ENCODE measurements around the gene CA12.
"Not testable (repeated sequence)": the region's sequence is repeated elsewhere in the genome, so short reads cannot be mapped to it uniquely, and the experiment has no call there.

Gene CA12

GRCh38 chr15:63354821-63355650, 26.6 kb downstream of the CA12 start:
- no peak for DNase-seq

- no peak for DNase-seq
Measured at GRCh38 chr15:63353887-63354286, 27.8 kb downstream of the CA12 start.

- no peak for DNase-seq
Measured at GRCh38 chr15:63353261-63353660, 28.4 kb downstream of the CA12 start.

DNA sequence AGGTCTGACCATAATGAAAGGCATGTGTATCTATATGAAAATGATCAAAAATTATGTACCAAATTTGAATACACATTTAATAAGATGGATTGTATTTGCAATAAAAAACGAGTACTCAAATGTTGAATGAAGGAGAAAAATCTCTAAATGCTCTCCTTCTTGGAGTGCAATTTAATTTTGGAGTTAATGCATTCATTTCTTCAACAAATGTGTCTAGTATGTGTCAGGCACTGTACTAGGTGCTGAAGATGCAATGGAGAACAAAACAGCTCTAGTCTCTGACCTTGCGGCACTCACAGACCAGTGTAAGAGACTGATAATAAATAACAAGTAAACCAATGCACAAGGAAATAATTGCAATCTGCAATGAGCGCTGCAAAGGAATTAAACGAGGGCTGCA, 28.8 kb downstream of the CA12 start:
- DNase-seq: no peak

GRCh38 chr15:63351170-63351569, 30.5 kb downstream of the CA12 start:
- DNase-seq: no peak

GRCh38 chr15:63350178-63350621, 31.4 kb downstream of the CA12 start:
- DNase-seq: no peak

DNA sequence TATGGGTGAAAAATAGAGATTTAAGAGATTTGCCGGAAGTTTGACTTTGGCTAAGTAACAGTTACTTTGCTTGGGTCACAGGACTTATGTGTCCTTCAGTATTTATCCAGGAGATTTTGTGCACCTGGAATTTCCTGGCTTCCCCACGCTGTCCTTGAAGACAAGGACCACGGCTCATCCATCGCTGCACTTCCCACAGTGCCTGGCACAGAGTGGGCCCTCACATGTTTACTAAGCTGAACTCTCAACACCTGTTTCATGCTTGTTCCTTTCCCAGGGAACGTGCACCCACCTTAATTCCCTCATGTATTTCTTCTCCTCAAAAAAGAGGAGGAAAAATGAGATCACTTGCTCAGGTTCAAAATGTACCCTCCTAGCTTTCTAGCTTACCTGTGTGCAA, 32.0 kb downstream of the CA12 start:
- DNase-seq: no peak

DNA sequence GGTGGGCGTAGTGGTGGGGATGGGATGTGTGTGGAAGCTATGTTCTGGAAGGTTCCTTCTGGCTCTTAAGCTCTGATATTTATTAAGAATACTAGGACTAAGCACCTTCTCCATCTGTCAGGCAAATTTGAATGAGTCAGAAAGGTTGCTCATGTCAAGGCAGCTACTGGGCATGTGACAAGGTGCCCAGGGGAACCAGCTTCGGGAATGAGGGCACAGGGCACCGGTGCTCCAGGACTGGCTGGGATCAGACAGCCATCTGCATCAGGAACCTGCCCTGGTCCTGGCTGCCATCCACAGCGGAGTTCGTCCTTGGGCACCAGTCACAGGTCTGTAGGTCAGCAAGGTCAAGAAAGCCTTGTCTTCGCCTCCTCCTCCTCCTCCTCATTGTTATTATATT, 32.5 kb downstream of the CA12 start:
- no peak for DNase-seq

DNA sequence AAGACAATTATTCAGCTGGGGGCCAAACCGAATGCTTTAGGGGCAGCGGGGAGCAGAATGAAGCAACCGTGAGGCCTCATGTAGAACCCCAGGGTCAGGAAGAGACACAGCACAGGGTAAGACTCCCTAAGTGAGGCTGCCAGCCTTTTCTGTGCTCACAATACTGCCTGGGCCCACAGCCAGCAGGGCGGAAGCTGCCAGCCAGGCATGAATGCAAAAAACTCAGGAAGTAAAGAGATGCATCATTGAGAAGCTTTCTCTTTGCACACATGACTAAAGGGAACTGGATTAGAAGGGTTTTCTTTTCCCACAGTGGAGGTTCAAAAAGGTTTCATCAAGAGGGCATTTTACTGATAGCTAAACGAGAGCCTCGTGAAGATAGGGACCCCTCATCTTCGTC, 33.3 kb downstream of the CA12 start:
- no peak for DNase-seq

- no peak for DNase-seq
Measured at GRCh38 chr15:63347074-63347857, 34.4 kb downstream of the CA12 start.

- no peak for DNase-seq
Measured at GRCh38 chr15:63345391-63345752, 36.3 kb downstream of the CA12 start.

DNA sequence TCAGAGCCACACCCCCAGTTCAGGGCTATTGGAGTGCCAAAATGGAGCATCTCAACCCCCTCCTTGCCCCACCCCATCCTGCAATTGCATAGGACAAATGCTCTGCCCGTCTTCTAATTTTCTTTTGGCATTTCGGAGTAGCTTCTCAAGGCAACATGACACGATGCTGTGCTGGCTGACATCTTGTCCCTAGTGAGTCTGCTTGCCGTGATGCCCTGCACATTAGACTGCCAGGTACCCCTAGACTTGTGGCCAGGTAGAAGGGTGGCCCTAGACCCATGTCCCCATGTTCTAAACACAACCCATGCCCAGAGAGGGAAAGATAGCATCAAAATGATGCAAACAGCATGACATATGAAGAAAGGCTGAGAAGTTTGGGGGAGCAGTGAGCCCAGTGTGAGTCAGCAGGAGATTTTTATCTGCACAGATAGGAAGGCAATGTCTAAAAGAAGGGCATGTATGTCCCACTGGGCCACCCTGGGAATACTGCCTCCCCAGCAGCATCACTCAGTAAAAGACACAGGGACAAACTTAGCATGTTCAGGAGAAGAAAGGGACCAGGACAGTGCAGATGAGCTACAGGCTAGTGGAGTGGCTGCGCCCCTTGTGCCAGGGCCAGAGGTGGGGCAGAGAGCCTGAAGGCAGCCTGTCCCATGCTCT, 36.8 kb downstream of the CA12 start:
- no peak for DNase-seq

DNA sequence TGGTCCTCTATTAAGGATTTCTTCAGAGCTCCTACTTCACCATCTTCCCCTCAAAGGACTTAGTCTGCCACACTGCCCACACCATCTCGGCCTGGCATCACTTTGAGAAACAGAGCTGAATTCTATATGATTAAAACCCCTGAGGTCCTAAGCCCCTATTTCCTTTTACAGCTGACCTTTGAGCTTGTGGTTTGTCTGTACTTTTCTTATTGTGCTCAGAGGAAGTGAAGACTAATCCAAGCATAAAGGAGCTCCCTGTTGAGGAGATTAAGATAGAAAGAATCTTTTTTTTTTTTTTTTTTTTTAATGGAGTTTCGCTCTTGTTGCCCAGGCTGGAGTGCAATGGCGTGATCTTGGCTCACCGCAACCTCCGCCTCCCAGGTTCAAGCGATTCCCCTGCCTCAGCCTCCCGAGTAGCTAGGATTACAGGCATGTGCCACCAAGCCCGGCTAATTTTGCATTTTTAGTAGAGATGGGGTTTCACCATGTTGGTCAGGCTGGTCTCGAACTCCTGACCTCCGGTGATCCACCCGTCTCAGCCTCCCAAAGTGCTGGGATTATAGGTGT, 38.6 kb downstream of the CA12 start:
- DNase-seq: not testable (repeated sequence)

GRCh38 chr15:63341898-63342297, 39.7 kb downstream of the CA12 start:
- no peak for DNase-seq

DNA sequence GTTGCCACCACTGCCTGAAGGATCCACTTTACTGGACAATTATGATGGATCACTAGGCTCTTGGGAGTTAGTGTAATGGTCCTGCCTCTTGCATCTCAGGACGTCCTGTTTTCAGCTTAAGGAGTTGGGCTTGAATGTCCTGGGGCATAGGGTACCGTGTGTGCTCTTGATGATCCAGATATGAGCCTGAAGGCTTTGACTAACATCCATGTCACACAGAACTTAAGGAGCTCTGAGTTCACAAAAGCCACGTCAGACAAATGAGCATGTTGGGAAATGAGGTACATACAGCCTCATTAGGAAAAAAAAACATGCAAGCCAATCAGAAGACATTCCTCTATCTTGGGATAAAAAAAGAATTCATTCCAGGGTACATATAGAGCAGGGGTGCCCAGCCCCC, 40.8 kb downstream of the CA12 start:
- no peak for DNase-seq

- no peak for DNase-seq
Measured at GRCh38 chr15:63340353-63340752, 41.3 kb downstream of the CA12 start.

GRCh38 chr15:63339836-63340235, 41.8 kb downstream of the CA12 start:
- no peak for DNase-seq

- DNase-seq: no peak
Measured at GRCh38 chr15:63339006-63339766, 42.5 kb downstream of the CA12 start.

DNA sequence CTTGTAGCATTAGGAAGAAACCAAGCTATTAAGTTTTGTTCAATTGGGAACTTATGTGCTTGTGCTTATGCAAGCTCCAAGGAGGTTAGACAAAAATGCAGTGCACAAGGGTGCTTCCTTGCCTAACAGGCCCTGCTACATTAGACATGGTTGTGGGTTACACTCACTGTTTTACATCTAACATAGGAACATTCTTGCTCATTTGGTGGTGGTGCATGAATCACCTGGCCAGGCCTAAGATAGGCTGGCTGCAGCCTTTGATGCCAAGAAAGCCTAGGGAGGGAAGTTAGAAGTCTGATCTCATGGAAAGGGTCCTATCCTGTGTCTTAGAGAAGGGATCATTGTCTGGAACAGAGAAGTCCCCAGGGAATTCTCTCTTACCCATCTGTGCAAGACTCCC, 43.5 kb downstream of the CA12 start:
- DNase-seq: peak; percentile 14

DNA sequence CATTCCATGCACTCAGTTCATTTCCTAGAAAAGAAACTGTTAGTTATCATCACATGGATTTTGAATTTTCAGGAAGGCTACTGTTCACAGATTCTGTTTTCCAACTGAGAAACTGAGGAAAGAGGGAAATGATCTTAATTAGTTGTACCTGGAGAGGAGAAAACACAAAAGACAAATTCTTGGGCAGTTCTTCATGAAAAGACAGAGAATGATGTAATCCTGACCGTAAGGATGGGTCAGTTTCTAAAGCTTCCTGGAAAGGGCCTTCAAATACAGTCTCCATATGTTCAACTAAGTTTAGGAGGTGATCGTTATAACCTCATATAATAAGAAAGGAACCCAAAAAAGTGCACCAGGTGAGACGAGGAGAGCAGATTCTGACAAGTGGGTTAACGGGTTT, 44.6 kb downstream of the CA12 start:
- DNase-seq: no peak

- DNase-seq: no peak
Measured at GRCh38 chr15:63335543-63336240, 46.0 kb downstream of the CA12 start.

GRCh38 chr15:63334821-63335220, 46.8 kb downstream of the CA12 start:
- no peak for DNase-seq
